K562 (cell line): ENCODE results near the gene NAGLU. TPM values are rescaled to one million over a fixed set of nuclear protein-coding genes. Genes with fewer than 3 reads are reported as not detected.

ENCODE experiments used
- CBFB ChIP-seq: sonication (generic); formaldehyde crosslinking; IDR thresholded peaks from 2 replicates; pipeline ENCODE4 v1.4.0; 2020; ENCODE audit warnings: mild to moderate bottlenecking, missing genetic modification reagents
- CTCFL ChIP-seq: IDR thresholded peaks from 2 replicates; pipeline ENCODE4 v1.6.1; 2011; ENCODE audit warnings: borderline replicate concordance, low read depth, mild to moderate bottlenecking, moderate library complexity, low read length; ENCODE audit not compliant: insufficient read depth, poor library complexity, severe bottlenecking
- JUNB ChIP-seq: fragments of 450-650 bp; formaldehyde crosslinking; conservative IDR thresholded peaks from 2 replicates; pipeline ENCODE4 v1.4.0; 2020; ENCODE audit warnings: mild to moderate bottlenecking
- NELFE ChIP-seq: IDR thresholded peaks from 2 replicates; pipeline ENCODE4 v1.6.1; 2011; ENCODE audit warnings: mild to moderate bottlenecking; ENCODE audit not compliant: insufficient read depth, insufficient read length
- POLR2AphosphoS2 ChIP-seq: IDR thresholded peaks from 2 replicates; pipeline ENCODE4 v1.6.1; 2012; ENCODE audit warnings: low read length, improper control_type of control experiment
- RFX1 ChIP-seq: fragments of 450-650 bp; IDR thresholded peaks from 2 replicates; pipeline ENCODE4 v1.6.1; 2016; ENCODE audit warnings: mild to moderate bottlenecking, moderate library complexity
- TARDBP ChIP-seq: fragments of 450-650 bp; IDR thresholded peaks from 2 replicates; pipeline ENCODE4 v1.6.1; 2016
- TEAD4 ChIP-seq, 2 experiments: sonication (generic) in 1 of 2; formaldehyde crosslinking in 1 of 2; IDR thresholded peaks; 2 replicates each; pipeline versions ENCODE4 v1.6.1 to v1.8.0; 2012 to 2022; ENCODE audit warnings: borderline replicate concordance in 1 of 2, inconsistent platforms in 1 of 2, low read length in 1 of 2, mild to moderate bottlenecking in 1 of 2, missing genetic modification reagents in 1 of 2
- ZBTB26 ChIP-seq: fragments of 450-650 bp; formaldehyde crosslinking; IDR thresholded peaks from 2 replicates; pipeline ENCODE4 v1.4.0; 2022; ENCODE audit warnings: missing genetic modification characterization
- ZFX ChIP-seq: sonication (generic); formaldehyde crosslinking; IDR thresholded peaks from 2 replicates; pipeline ENCODE4 v1.8.0; 2022; ENCODE audit warnings: mild to moderate bottlenecking, missing genetic modification reagents, moderate library complexity
- ZNF318 ChIP-seq, 2 experiments: fragments of 450-650 bp; IDR thresholded peaks; 2 replicates each; pipeline ENCODE4 v1.6.1; 2016; ENCODE audit warnings: mild to moderate bottlenecking in 2 of 2, borderline replicate concordance in 1 of 2, low read depth in 1 of 2, moderate library complexity in 1 of 2
- ZNF717 ChIP-seq: fragments of 250-450 bp; sonication (Bioruptor Pico); IDR thresholded peaks from 2 replicates; pipeline ENCODE4 v1.5.0; 2021
- polyA plus RNA-seq, 8 experiments: library from polyadenylated mRNA; depleted of rRNA in 4 of 8; stranded (reverse) in 5 of 8; unstranded in 3 of 8; fragments of >200 nt; fragmentation: Nextera tagmentation in 2 of 8; fragmentation: Illumina TruSeq in 1 of 8; extraction: Ambion mirVana in 2 of 8; extraction: Trizol in 1 of 8; gene quantifications; 2 replicates each; pipeline versions ENCODE4 v1.2.1 to v1.2.3, GENCODE V29; 2011 to 2014; ENCODE audit warnings: inconsistent platforms in 1 of 8, missing spikeins in 1 of 8
- total RNA-seq, 7 experiments: library from RNA; depleted of rRNA in 6 of 7; stranded (reverse); fragments of >200 nt in 6 of 7; fragmentation: Illumina TruSeq in 2 of 7; extraction: Trizol in 2 of 7; gene quantifications; 2 replicates each; pipeline versions ENCODE4 v1.2.1 to v1.2.3, GENCODE V29; 2011 to 2021; ENCODE audit warnings: low replicate concordance in 1 of 7

The NAGLU gene
- total and polyA plus RNA-seq, 9 of the 15 experiments (the other 6 are each of a cell fraction or from before 2014, with no cell fraction given), result 0.04 to 21.5 (median 8.5) TPM

GRCh38 chr17:42518046-42518754, 17.8 kb upstream of the NAGLU start (continued):
- no peak for TF ChIP-seq ZBTB26
- no peak for TF ChIP-seq TARDBP
- no peak for TF ChIP-seq ZNF318 (IDR thresholded peaks at IDR 0.05; ENCODE audit: borderline replicate concordance in 1 of 2, low read depth in 1 of 2)
- peak; percentile 54 for TF ChIP-seq TEAD4 (IDR thresholded peaks at IDR 0.05; ENCODE audit: low read length)
- no peak for TF ChIP-seq TEAD4 (CRISPR knock-in tag; IDR thresholded peaks at IDR 0.05; ENCODE audit: borderline replicate concordance)
- no peak for TF ChIP-seq CTCFL
- TF ChIP-seq CBFB (CRISPR knock-in tag), result no peak
- TF ChIP-seq NELFE, result no peak
- TF ChIP-seq JUNB, result no peak
- TF ChIP-seq RFX1, result no peak
- TF ChIP-seq ZFX (CRISPR knock-in tag), result no peak
- no peak for TF ChIP-seq POLR2AphosphoS2
- no peak for TF ChIP-seq ZNF717
